Limb (tissue), 2 donors: Measurements from ENCODE around the gene LEO1.

Source experiments
- DNase-seq, 2 donors: peaks; one replicate each; pipeline ENCODE4 v3.0.0-alpha.2; 2016; ENCODE audit errors: extremely low spot score in 2 of 2

LEO1 gene

GRCh38 chr15:51971375-51972133 lies at the start of gene LEO1:
Gene LEO1 (minus strand): TSS chr15:51971778. CDS start chr15:51971745, 33 bp downstream.
- DNase-seq: peak; percentile 91 to 98

DNA sequence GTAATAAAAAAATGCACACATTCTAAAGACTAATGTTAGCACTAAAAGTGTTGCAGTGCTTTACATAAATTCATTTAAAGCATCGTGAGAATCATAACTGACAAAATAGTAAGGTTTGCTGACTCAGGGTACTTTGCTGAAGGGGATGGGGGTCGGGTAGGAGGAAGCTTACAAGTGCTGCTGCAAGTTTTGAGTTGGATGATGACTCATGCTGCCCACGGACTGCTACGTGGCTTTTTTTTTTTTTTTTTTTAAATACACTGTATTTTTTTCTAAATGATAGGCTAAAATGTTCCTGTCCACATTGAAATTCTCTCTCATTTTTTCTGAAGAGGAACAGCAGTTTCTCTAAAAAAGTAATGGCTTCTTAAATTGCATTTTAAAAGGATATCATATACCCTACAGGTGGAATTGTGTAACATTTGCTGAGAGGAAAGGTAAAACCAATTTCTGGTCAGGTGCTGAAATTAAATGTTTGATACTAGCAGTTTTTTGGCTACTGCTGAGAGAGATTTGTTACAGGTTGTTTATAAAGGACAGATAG lies 49.6 kb upstream of the LEO1 start:
- DNase-seq: no peak

DNA sequence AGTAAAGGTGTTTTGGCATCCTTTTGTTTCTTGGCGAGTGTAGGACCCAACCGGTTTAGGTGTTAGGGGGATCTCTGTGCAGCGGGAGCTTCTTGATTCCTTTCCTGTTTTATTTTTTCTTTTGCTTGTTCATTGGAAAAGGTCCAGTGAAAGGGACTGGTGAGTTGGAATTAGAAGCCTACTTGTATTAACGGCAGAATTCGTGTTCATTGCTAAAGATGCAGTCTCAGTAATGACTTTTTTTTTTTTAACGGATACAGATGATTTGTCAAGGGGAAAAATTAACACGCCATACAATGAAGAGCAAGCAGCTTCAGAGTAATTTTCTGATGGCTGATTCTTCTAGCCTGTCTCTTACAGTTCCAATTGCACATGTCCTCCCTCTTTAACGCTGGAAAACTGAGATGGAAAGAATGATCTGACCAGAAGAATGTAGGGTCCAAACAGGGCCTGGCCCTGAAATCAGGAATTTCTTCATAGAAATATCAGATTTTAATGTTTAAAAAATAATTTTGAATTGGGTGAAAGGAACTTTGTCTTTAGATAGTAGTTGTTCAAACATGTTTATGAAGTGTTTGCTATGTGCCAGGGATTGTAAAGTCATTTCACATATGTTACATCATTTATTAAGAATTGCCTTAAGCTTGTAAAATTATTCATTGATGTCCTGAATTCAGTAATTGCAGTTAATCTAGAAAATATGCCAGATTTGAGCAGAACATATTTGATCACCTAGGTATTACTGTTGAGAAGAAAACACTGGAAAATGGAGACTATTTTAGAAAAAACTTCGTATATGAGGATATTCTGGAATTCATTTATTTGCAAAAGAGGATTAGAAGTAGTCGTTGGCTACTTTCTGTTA lies 48.9 kb upstream of the LEO1 start:
- no peak for DNase-seq

- peak; percentile 55 to 84 for DNase-seq
Observed at GRCh38 chr15:52019394-52020220, 48.0 kb upstream of the LEO1 start.

DNA sequence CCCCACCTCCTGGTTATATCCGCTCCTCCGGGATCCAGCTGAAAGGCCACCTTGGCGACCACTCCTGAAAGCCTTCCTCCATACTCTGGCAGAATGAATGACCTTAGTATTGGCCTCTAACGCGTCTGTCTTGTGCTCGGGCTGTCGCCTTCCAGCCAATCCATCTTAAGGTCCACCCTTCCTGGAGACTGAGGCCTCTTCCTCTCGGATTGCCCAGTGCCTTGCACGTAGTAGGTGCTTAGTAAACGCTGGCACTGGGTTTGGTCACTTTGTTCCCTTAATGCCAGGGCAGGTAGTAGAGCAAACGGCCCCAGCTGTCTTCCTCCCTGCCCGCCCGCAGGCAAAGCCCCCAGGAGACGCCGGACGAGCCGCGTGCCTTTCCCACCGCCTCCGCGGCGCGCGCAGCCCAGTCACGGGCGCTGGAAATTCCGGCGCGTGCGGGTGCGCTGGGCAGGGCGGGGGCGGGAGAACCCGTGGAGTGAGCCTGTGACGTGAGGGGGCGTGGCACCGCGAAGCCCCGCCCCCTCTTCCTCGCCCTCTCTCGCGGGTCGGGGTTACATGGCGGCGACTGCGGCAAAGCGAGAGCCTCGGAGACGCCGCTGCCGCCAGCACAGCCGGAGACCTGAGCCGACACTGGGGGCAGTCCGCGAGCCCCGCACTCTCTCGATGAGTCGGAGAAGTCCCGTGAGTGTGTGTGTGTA lies 47.3 kb upstream of the LEO1 start, which contains the start of gene MAPK6:
Gene MAPK6 (plus strand): TSS at position 527 of the 701 bp plus-strand sequence. CDS start 27,242 bp downstream, outside the sequence.
- DNase-seq: peak; percentile 92 to 97

- DNase-seq: no peak
Observed at GRCh38 chr15:52018244-52018643, 46.7 kb upstream of the LEO1 start.

DNA sequence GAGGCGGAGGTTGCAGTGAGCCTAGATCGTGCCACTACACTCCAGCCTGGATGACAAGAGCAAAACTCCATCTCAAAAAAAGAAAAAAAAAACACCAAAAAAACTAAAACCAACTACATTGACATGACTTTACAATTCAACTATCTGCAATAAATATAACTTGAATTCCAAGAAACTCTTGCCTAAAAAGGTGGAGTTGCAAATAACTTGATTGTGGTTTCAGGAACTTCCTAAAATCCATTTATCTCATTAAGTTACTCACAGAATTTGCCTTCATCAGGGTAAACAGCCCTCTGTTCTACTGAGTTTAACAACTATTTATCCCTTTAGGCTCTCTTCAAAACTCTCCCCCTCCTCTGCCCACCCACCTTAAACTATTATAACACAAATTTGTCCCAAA lies 44.7 kb upstream of the LEO1 start:
- no peak for DNase-seq

DNA sequence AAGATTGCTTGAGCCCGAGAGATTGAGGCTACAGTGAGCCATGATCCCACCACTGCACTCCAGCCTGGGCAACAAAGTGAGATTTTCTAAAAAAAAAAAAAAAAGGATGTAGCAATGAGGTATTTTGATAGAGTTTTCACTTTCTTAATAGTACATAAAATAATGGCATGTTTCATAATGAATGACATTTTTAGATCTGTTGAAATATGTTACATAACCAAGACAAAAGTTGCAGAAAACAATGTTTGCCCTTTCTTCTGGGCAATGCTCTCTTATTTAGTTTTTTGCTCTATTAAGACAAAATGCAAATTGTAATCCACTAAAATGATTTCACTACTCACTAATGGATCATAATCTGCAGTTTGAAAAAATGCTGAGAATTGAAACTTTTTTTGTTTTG lies 43.0 kb upstream of the LEO1 start:
- no peak for DNase-seq

DNA sequence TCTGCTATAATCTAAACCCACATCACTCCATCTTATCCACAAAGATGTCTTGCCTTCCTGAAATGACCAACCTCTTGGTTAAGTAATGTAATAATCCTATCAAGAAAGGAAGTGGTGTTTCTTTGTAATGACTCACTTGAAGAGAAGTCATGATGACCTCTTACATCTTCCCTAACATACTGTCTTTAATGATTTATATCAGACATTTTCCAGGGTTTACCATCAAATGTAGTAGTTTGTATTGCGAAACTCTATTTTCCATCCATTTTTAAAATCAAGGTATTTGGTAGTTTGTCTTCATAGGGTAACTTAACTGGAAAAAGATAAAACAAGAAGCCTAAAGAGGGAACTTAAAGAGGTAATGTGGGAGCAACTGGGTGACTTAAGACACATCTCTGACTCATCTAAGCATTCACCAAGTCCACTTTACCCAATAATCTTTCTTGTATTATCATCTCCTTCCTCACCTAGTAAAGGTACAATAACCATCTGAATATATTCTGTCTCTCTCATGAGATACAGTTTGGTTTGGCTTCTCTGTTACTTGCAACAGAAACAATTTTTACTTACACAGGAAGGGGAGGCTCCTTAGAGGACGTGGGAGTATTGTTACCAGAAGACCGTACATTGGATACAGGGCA lies 41.7 kb upstream of the LEO1 start:
- DNase-seq: no peak

DNA sequence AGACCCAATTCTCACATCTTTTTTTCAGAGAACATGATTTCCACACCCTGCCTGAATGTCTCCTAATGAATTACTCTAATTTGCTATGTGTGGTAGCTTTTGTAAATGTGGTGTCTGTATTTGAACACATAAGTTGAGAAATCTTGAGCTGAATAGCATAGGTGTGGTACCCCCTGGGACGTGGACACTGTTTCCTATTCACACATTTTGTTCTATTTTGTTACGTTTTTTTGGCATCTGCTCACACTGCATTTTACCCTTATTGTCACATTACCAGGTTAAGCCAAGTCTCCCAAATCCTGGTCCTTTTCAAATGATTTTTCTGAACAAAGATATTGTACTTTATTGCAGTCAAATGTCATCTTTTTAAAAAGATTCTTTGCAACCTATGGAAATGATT lies 40.6 kb upstream of the LEO1 start:
- DNase-seq: no peak

DNA sequence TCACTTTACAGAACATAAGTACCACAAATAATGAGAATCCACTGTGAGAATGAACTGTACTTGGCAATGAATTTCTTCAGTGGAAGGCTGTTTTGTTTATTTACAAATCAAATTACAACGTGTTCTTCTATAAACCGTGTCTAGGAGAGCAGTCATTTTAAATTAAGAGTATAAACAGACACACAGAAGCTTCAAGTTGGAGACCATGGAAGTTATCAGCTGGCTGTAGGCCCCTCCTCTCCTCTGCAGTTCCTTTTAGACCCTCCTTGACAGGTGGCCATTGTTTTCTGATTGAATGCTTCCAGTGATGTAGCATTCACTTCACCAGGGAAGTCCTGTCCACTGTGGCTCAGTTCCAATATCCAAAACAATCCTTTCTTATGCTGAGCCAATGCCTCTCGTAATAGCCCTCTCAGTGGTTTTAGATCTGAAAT lies 40.1 kb upstream of the LEO1 start:
- no peak for DNase-seq

- no peak for DNase-seq
Observed at GRCh38 chr15:52010633-52011595, 39.3 kb upstream of the LEO1 start.

DNA sequence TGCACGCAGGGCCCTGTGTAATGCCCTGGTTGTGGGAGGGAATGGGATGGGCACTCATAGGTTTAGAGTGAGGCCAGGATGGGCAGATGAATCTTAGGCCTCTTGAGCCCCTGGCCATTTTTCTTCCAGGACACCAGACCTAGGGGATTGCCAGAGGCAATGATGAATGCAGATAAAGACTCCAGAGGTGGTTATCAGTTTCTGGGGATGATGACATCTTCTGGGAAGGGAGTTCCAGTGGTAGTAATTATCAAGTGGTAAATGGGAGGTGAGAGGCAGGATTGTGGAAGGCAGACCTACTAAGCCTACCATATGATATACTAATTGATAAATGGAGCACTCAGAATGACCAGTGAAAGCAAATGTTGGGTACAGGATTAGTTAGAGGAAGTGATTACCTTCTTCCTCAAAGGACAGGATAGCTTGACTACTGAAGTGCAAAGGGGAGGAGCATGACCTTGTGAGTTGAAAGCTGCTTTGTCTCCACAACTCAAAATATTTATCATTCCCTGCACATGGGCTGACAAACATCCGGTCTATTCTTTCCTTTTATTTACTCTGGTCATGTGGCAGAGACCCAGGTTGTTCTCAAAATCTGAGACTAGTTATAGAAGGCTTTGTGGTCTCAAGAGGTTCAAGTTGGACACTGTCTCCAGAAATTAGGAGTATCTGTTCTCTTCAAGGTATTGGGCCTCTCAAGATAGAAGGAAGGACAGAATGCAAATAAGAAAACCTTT lies 37.3 kb upstream of the LEO1 start:
- DNase-seq: no peak

DNA sequence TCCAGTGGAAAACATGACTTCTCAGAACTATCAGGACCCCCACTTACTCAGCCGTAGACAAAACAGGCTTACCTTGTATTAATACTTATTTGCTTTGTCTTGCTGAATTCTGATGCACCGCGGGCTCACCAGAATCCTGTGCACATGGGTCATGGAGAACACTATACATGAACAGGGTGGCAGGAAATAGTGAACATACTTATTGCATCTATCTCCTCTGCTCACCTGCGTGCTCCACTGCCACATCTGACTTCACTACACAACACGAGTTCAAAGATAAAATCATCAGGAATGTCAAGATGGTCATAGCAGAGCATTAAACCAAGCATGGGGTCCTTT lies 36.8 kb upstream of the LEO1 start:
- no peak for DNase-seq

GRCh38 chr15:52006702-52007340 lies 35.2 kb upstream of the LEO1 start:
- no peak for DNase-seq

DNA sequence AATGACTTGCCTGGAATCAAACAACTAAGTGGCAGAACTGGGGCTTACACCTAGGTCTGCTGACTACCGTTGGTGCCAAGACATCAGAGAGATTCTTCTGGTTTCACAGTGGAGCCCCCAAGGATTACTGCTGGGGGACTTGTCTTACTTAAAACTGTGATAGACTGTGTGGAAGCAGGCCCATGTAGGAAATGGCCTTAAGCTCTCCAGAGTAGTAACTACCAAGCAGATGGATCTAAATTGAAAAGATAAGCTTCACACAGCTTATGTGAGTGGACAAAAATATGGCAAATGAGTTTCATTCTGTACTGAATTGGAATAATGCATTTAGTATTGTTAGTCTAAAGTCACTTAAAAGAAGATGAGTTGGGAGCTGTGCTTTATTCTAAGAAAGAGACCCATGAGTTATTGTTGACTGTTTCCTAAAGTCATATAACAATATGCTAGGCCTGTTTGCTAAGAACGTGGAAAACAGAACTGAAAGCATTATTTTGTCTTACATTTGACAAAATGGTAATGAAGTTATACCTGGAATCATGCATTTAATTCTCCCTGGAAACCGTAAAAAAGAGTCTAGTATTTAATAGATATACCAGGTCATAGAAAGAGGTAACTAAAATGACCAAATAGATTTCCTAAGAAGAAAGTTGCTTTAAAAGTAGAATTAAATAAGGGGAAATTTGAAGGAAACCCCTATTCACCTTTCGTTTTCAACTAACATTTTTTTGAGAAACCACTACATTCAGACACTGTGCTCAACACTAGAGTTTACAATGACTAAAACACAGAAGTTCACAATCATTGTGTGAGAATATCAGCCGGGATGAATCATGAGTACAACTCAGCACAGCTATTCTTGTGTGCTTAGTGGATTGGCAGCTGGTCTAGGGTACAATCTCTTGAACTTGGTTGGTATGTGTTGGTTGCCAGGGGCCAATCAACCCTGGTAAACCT lies 34.4 kb upstream of the LEO1 start:
- no peak for DNase-seq

DNA sequence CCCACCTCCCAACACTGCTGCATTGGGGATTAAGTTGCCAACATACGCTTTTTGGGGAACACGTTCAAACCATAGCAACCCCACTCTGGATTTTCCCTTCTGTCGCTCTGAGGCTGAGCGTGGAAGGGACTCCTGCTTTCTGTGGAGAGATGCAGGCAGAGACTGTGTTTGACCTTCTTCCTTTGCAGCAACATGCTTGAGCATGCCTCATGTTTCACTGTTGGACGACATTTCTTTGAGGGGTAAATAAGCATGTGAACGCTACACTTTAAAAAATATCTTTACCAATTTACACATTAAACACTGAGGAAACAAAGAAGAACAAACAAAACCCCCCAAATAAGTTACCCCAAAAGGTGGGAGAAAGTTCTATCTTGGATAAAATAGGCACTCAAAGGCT lies 33.2 kb upstream of the LEO1 start:
- no peak for DNase-seq
